GM11168 (cell line): ENCODE data around the gene NAAA.
"Not testable (repeated sequence)": the region's sequence is repeated elsewhere in the genome, so short reads cannot be mapped to it uniquely, and the experiment has no call there.

Source experiments
- in situ Hi-C: fragments of 300-500 bp; cut with MboI; formaldehyde crosslinking; loops from one replicate; pipeline ENCODE4 v1.12.0; 2022; ENCODE audit warnings: low sequenced_read_pairs; ENCODE audit not compliant: unreplicated experiment

NAAA gene

GRCh38 chr4:75921910-75922309 is 18.9 kb downstream of the NAAA start:
- in situ Hi-C loops, result no loop called here

- in situ Hi-C loops, result no loop called here
Observed at GRCh38 chr4:75920327-75920726, 20.5 kb downstream of the NAAA start.

GRCh38 chr4:75919920-75920319 is 20.9 kb downstream of the NAAA start:
- in situ Hi-C loops, result no loop called here

- in situ Hi-C loops, result no loop called here
Observed at GRCh38 chr4:75916091-75916661, 24.6 kb downstream of the NAAA start.

GRCh38 chr4:75912968-75913367 is 27.8 kb downstream of the NAAA start:
- in situ Hi-C loops, result no loop called here

GRCh38 chr4:75910831-75911230 is 30.0 kb downstream of the NAAA start:
- in situ Hi-C loops, result not testable (repeated sequence)

GRCh38 chr4:75909405-75909804 is 31.4 kb downstream of the NAAA start:
- in situ Hi-C loops, result loop anchor here (10.0 kb wide), 1 partner anchor 155 kb away; no protein-coding TSS in a partner anchor

GRCh38 chr4:75908555-75908954 is 32.3 kb downstream of the NAAA start:
- in situ Hi-C loops, result loop anchor here (10.0 kb wide), 1 partner anchor 156 kb away; no protein-coding TSS in a partner anchor

- in situ Hi-C loops, result loop anchor here (10.0 kb wide), 1 partner anchor 157 kb away; no protein-coding TSS in a partner anchor
Observed at GRCh38 chr4:75907966-75908365, 32.8 kb downstream of the NAAA start.

GRCh38 chr4:75904076-75904475 is 36.7 kb downstream of the NAAA start:
- in situ Hi-C loops, result loop anchor here (10.0 kb wide), 1 partner anchor 161 kb away; no protein-coding TSS in a partner anchor

- in situ Hi-C loops, result loop anchor here (10.0 kb wide), 1 partner anchor 162 kb away; no protein-coding TSS in a partner anchor
Observed at GRCh38 chr4:75902352-75902751, 38.5 kb downstream of the NAAA start, which contains the start of gene PPEF2. Gene PPEF2 (minus strand): TSS chr4:75902452. CDS start chr4:75896325, 6,127 bp downstream.

- in situ Hi-C loops, result no loop called here
Observed at GRCh38 chr4:75898536-75898935, 42.3 kb downstream of the NAAA start.

GRCh38 chr4:75895744-75896314 is 45.0 kb downstream of the NAAA start:
- in situ Hi-C loops, result no loop called here

- in situ Hi-C loops, result no loop called here
Observed at GRCh38 chr4:75892508-75892907, 48.3 kb downstream of the NAAA start.

- in situ Hi-C loops, result no loop called here
Observed at GRCh38 chr4:75891611-75892010, 49.2 kb downstream of the NAAA start.

- in situ Hi-C loops, result no loop called here
Observed at GRCh38 chr4:75889537-75890199, 51.1 kb downstream of the NAAA start.

- in situ Hi-C loops, result no loop called here
Observed at GRCh38 chr4:75886104-75886503, 54.7 kb downstream of the NAAA start.

- in situ Hi-C loops, result no loop called here
Observed at GRCh38 chr4:75881476-75881875, 59.3 kb downstream of the NAAA start.

- in situ Hi-C loops, result no loop called here
Observed at GRCh38 chr4:75880278-75880677, 60.5 kb downstream of the NAAA start.

GRCh38 chr4:75878246-75878756 is 62.5 kb downstream of the NAAA start:
- in situ Hi-C loops, result no loop called here

- in situ Hi-C loops, result no loop called here
Observed at GRCh38 chr4:75876218-75876617, 64.6 kb downstream of the NAAA start.
